GM12892 (cell line): Measurements from ENCODE around the gene KIAA1671.

Experiments used
- POLR2A ChIP-seq: IDR thresholded peaks from 2 replicates; pipeline ENCODE4 v1.6.1; 2011; ENCODE audit warnings: low read depth, low read length, control low read depth
- POLR2AphosphoS5 ChIP-seq: IDR thresholded peaks from 2 replicates; pipeline ENCODE4 v1.6.1; 2011; ENCODE audit warnings: low read depth, low read length, control low read depth

- TF ChIP-seq POLR2AphosphoS5 (no peak), POLR2A (no peak)
These were observed 174.8 kb downstream of the KIAA1671 start for GRCh38 chr22:25127318-25127717.
